Smooth muscle cell (in vitro differentiated cells): ENCODE data around the gene SESN1. TPM values are rescaled to one million over a fixed set of nuclear protein-coding genes. Genes with fewer than 3 reads are reported as not detected.

Experiments used
- DNase-seq: peaks from one replicate; lab custom pipeline; 2025; ENCODE audit not compliant: unreplicated experiment; lab: John Stamatoyannopoulos, UW
- H2AFZ ChIP-seq: fragments of 200-600 bp; sonication (generic); 2 replicates; pipeline ENCODE4 v1.6.0; 2016; ENCODE audit warnings: antibody characterized with exemption, low read depth, mild to moderate bottlenecking
- H3F3A ChIP-seq: fragments of 200-600 bp; sonication (generic); 2 replicates; pipeline ENCODE4 v1.6.0; 2017; ENCODE audit warnings: antibody characterized with exemption, low read depth
- H3K27ac ChIP-seq: fragments of 200-600 bp; sonication (generic); 2 replicates; pipeline ENCODE4 v1.5.1; 2016; ENCODE audit warnings: low read depth, mild to moderate bottlenecking
- H3K27me3 ChIP-seq: fragments of 200-600 bp; sonication (generic); 2 replicates; pipeline ENCODE4 v1.6.1; 2016; ENCODE audit warnings: low read depth, mild to moderate bottlenecking
- H3K36me3 ChIP-seq: fragments of 200-600 bp; sonication (generic); 2 replicates; pipeline ENCODE4 v1.5.1; 2016; ENCODE audit warnings: low read depth
- H3K4me1 ChIP-seq: fragments of 200-600 bp; sonication (generic); 2 replicates; pipeline ENCODE4 v1.5.1; 2016; ENCODE audit warnings: low read depth
- H3K4me2 ChIP-seq: fragments of 200-600 bp; sonication (generic); 2 replicates; pipeline ENCODE4 v1.6.0; 2016; ENCODE audit warnings: mild to moderate bottlenecking
- H3K4me3 ChIP-seq: fragments of 200-600 bp; sonication (generic); 2 replicates; pipeline ENCODE4 v1.5.1; 2016; ENCODE audit warnings: mild to moderate bottlenecking
- H3K79me2 ChIP-seq: fragments of 200-600 bp; sonication (generic); 2 replicates; pipeline ENCODE4 v1.6.0; 2016; ENCODE audit warnings: low read depth, mild to moderate bottlenecking
- H3K9ac ChIP-seq: fragments of 200-600 bp; sonication (generic); 2 replicates; pipeline ENCODE4 v1.6.0; 2016; ENCODE audit warnings: low read depth
- H3K9me3 ChIP-seq: fragments of 200-600 bp; sonication (generic); replicated peaks from 2 replicates; pipeline ENCODE4 v1.5.1; 2016; ENCODE audit warnings: low read depth
- H4K20me1 ChIP-seq: fragments of 200-600 bp; sonication (generic); 2 replicates; pipeline ENCODE4 v1.6.0; 2016; ENCODE audit warnings: low read depth
- WGBS: methylation state at CpG from one replicate; pipeline ENCODE4 v1.1.7; 2016; ENCODE audit warnings: low lambda C conversion rate; 5-methylcytosine and 5-hydroxymethylcytosine counted together
- polyA plus RNA-seq: library from polyadenylated mRNA; unstranded; fragments of >200 nt; fragmentation: Nextera tagmentation; extraction: Ambion mirVana; gene quantifications from 2 replicates; pipeline ENCODE4 v1.2.1, GENCODE V29; 2016
- total RNA-seq: library from RNA; depleted of rRNA; stranded (reverse); fragments of >200 nt; gene quantifications from 2 replicates; pipeline ENCODE4 v1.2.3, GENCODE V29; 2014
- TF ChIP-seq, protein P1 (sequence below): fragments of 200-600 bp; sonication (generic); IDR thresholded peaks from 2 replicates; pipeline ENCODE4 v1.5.1; 2017; ENCODE audit warnings: borderline replicate concordance, mild to moderate bottlenecking, antibody characterized with exemption; ENCODE audit not compliant: insufficient read depth, poor library complexity, severe bottlenecking

The SESN1 gene
- total and polyA plus RNA-seq, 2 experiments from 2014 or later, result 24.1 to 38.7 TPM

DNA sequence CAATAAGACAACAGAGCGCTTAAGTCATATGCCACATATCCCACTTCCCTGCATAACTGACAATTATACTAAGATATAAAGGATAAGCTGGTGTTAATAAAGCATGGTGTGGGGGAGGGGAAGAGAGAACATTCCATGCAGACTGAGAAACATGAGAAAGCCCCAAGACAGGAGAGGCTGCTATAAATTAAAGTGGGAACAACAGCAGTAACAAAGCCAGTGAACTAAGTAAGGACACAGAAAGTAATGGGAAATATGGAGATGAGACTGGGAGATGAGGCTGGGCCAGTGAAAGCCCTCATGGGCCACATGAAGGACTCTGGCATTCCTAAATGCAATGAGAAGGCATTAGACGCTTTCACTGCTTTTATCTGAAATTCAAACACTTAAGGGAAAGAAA, 41.3 kb downstream of the SESN1 start:
- H3K4me1 ChIP-seq, result peaks cover 17% of the 10 kb centered on the region
- H3K9me3 ChIP-seq, result no peaks in the 10 kb centered on the region
- no peaks in the 10 kb centered on the region for H3K79me2 ChIP-seq
- H3K4me3 ChIP-seq, result no peak overlapping the region
- DNase-seq, result no peak
- no peaks in the 10 kb centered on the region for H3K27me3 ChIP-seq
- H3K9ac ChIP-seq, result no peak overlapping the region
- H3K27ac ChIP-seq, result no peak overlapping the region
- no peaks in the 10 kb centered on the region for H4K20me1 ChIP-seq
- WGBS, result 87% methylated on average over 2 of the region's 2 CpGs
- TF ChIP-seq, protein P1, sequence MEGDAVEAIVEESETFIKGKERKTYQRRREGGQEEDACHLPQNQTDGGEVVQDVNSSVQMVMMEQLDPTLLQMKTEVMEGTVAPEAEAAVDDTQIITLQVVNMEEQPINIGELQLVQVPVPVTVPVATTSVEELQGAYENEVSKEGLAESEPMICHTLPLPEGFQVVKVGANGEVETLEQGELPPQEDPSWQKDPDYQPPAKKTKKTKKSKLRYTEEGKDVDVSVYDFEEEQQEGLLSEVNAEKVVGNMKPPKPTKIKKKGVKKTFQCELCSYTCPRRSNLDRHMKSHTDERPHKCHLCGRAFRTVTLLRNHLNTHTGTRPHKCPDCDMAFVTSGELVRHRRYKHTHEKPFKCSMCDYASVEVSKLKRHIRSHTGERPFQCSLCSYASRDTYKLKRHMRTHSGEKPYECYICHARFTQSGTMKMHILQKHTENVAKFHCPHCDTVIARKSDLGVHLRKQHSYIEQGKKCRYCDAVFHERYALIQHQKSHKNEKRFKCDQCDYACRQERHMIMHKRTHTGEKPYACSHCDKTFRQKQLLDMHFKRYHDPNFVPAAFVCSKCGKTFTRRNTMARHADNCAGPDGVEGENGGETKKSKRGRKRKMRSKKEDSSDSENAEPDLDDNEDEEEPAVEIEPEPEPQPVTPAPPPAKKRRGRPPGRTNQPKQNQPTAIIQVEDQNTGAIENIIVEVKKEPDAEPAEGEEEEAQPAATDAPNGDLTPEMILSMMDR, result no peak
- H3K36me3 ChIP-seq, result no peaks in the 10 kb centered on the region
- H3F3A ChIP-seq, result peaks cover 5% of the 10 kb centered on the region
- no peak overlapping the region for H3K4me2 ChIP-seq
- H2AFZ ChIP-seq, result no peak overlapping the region

DNA sequence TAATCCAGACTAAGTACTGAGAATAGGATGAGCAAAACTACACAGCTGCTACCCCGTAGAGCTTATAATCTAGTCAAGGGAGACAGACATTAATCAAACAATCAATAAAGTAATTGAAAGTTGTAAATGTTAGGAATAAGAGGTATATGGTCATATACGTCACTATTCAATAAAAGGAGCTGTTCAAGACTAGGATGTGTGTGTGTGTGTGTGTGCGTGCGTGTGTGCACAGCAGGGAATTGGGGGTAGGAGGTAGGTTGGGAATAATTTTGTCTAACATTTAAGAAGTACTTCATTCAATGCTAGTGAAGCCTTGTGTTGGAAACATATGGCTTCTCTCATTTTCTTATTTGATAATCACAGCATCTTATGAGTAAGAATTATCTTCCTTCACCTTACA, 41.8 kb downstream of the SESN1 start:
- Histone ChIP-seq H4K20me1 (no peaks in the 10 kb centered on the region), H3K79me2 (no peaks in the 10 kb centered on the region), H2AFZ (no peak overlapping the region), H3K9me3 (no peaks in the 10 kb centered on the region), H3K4me3 (no peak overlapping the region), H3K4me1 (peaks cover 17% of the 10 kb centered on the region), H3K27me3 (no peaks in the 10 kb centered on the region), H3K4me2 (no peak overlapping the region), H3K36me3 (no peaks in the 10 kb centered on the region), H3K9ac (no peak overlapping the region), H3F3A (peaks cover 5% of the 10 kb centered on the region), H3K27ac (no peak overlapping the region)
- TF ChIP-seq, protein P1, result no peak
- DNase-seq, result no peak
- 97% methylated on average over 4 of the region's 4 CpGs for WGBS

DNA sequence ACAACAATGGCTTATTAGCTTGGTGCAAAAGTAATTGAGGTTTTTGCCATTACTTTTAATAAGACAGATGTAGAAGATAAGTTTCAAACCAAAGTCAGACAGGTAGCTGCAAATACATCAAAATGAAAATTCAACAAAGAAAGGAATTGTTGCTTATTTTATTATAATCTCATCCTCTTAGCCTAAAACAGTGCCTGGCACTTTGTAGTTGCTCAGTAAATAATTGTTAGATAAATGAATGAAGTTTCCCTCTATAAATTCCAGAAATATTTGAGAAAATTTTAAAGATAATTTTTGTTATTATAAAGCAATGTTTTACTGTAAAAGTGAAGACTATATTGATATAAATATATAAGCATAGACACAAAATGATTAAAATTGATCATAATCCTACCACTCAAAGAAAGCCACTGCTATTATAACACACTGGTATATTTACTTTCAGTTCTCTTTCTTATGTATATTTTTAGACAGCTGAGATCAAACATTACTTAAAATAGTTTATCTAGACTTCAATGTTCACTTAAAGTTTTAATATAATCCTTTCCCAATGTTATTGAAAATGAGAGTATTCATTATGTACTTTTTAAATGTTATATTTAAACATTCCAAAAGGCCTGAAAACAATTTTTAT, 42.5 kb downstream of the SESN1 start:
- Histone ChIP-seq H3K27ac (no peak overlapping the region), H3F3A (peaks cover 5% of the 10 kb centered on the region), H4K20me1 (no peaks in the 10 kb centered on the region), H3K9me3 (no peaks in the 10 kb centered on the region), H3K79me2 (no peaks in the 10 kb centered on the region), H2AFZ (no peak overlapping the region), H3K9ac (no peak overlapping the region), H3K27me3 (no peaks in the 10 kb centered on the region), H3K4me1 (peaks cover 17% of the 10 kb centered on the region), H3K4me3 (no peak overlapping the region), H3K4me2 (no peak overlapping the region), H3K36me3 (no peaks in the 10 kb centered on the region)
- TF ChIP-seq, protein P1, result no peak
- DNase-seq, result no peak
